ENCODE measurements around the gene MECR. TPM values are rescaled to one million over a fixed set of nuclear protein-coding genes. Genes with fewer than 3 reads are reported as not detected.

The MECR gene
- polyA plus RNA-seq, 1 experiment, result 35.6 TPM

- POLR2A ChIA-PET, result no interaction called here
- TF ChIP-seq CTCF (IDR thresholded peaks at IDR 0.05; ENCODE audit: insufficient read depth, low read depth, low read length), result no peak
- CTCF ChIA-PET, result no interaction called here
- Histone ChIP-seq H3K4me3 (ENCODE audit: low read depth, low read length) (no peak overlapping the region), H3K27me3 (ENCODE audit: control insufficient read depth, insufficient read depth, low read length) (no peaks in the 10 kb centered on the region), H3K36me3 (ENCODE audit: control insufficient read depth, insufficient read depth, low read length) (peaks cover 6% of the 10 kb centered on the region)
- DNase-seq (ENCODE audit: low read depth), result no peak
Observed at GRCh38 chr1:29190718-29191117, 40.0 kb downstream of the MECR start.

DNA sequence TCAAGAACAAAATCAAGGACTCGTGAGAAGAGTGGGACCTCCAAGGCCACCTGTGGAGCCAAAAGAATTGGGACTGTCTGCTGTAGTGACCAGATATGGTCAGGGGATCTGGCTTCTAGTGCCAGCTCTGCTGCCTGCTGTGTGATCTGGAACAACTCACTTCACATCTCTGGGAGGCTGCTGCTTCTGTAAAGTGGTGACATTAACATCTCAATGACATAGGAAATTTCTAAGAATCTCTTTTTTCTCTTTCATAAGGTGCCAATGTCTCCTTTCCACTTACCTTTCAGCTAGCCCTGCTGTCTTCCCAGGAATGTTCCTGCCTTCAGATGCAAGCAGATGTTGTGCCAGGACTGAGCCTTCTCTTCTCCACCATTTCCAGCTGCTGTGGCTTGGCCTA lies 44.0 kb downstream of the MECR start:
- DNase-seq (ENCODE audit: low read depth), result no peak
- no peak overlapping the region for H3K4me3 ChIP-seq (ENCODE audit: low read depth, low read length)
- TF ChIP-seq CTCF (IDR thresholded peaks at IDR 0.05; ENCODE audit: insufficient read depth, low read depth, low read length), result no peak
- ChIA-PET POLR2A (no interaction called here), CTCF (interaction anchor here (1.0 to 1.6 kb wide), 3 partner anchors 10 to 310 kb away, joined by 3 to 5 read pairs (median 4); no protein-coding TSS in a partner anchor)
- no peaks in the 10 kb centered on the region for H3K36me3 ChIP-seq (ENCODE audit: control insufficient read depth, insufficient read depth, low read length)
- no peaks in the 10 kb centered on the region for H3K27me3 ChIP-seq (ENCODE audit: control insufficient read depth, insufficient read depth, low read length)

GRCh38 chr1:29186252-29186651 lies 44.5 kb downstream of the MECR start:
- Histone ChIP-seq H3K4me3 (ENCODE audit: low read depth, low read length) (no peak overlapping the region), H3K36me3 (ENCODE audit: control insufficient read depth, insufficient read depth, low read length) (no peaks in the 10 kb centered on the region), H3K27me3 (ENCODE audit: control insufficient read depth, insufficient read depth, low read length) (no peaks in the 10 kb centered on the region)
- TF ChIP-seq CTCF (IDR thresholded peaks at IDR 0.05; ENCODE audit: insufficient read depth, low read depth, low read length), result no peak
- ChIA-PET POLR2A (no interaction called here), CTCF (interaction anchor here (1.3 to 1.6 kb wide), 2 partner anchors 11 to 16 kb away, joined by 4 to 5 read pairs; no protein-coding TSS in a partner anchor)
- DNase-seq (ENCODE audit: low read depth), result no peak

DNA sequence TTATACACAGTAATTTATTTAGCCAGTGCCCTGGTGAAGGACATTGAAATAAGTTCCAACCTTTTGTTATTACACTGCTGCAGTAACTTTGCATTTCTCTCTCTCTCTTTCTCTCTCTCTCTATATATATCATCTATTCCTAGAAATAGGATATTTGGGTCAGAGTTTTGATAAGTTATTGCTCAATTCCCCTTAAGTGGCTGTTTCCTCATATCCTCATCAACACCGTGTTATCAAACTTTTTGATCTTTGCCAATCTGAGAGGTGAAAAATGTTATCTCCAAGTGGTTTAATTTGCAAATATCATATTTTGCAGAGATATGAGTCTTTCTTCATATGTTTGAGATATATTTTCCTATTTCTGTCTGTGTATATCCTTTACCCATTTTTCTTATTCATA lies 47.4 kb downstream of the MECR start:
- no peaks in the 10 kb centered on the region for H3K27me3 ChIP-seq (ENCODE audit: control insufficient read depth, insufficient read depth, low read length)
- CTCF ChIA-PET, result interaction anchor here (0.5 to 4.8 kb wide), 3 partner anchors 13 to 22 kb away, joined by 3 to 33 read pairs (median 27); no protein-coding TSS in a partner anchor
- DNase-seq (ENCODE audit: low read depth), result no peak
- no peak overlapping the region for H3K4me3 ChIP-seq (ENCODE audit: low read depth, low read length)
- TF ChIP-seq CTCF (IDR thresholded peaks at IDR 0.05; ENCODE audit: insufficient read depth, low read depth, low read length), result no peak
- no peaks in the 10 kb centered on the region for H3K36me3 ChIP-seq (ENCODE audit: control insufficient read depth, insufficient read depth, low read length)
- POLR2A ChIA-PET, result no interaction called here

DNA sequence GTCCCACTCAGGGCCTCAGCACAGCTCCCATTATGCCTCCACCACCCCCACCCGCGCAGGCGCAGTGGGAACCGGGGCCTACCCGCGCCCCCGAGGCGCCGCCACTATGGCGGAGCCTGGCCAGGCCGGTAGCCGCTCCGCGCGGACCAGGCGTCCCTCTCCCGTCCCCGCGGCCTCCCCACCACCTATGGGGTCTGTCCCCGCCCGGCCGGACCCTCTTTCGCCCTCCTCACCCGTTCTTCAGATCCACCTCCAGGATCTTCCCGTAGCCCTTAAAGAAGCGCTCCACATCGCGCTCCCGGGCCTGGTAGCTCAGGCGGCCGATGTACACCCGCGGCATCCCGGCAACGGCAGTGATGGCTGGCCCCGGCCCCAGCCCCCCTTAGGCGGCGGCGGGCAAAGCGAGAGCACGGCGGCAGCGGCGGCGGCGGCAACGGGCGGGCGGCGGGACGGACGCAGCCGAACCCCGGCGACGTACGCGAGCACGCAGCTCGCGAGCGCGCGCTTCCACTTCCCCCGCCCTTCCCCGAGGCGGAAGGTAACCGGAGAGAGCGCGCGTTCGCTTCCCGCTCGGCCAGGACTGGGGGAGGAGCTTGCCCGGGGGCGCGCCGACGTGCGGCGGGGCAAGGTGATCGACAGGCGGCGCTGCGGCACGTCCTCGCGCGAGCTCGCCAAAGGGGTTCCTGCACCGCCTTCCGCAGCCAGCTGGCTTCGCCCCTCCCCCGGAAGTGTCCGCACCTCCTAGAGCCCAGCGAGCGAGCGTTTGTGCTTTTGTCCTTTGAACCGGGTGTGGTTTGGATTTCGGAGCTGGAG lies 49.1 kb downstream of the MECR start, which contains the start of gene SRSF4:
SRSF4 (minus strand) TSS at position 488 of the 813 bp plus-strand sequence; CDS start at position 340, 148 bp downstream.
- Histone ChIP-seq H3K4me3 (ENCODE audit: low read depth, low read length) (peak within 1 kb of the TSS; percentile 95), H3K36me3 (ENCODE audit: control insufficient read depth, insufficient read depth, low read length) (no peaks in the 10 kb centered on the region), H3K27me3 (ENCODE audit: control insufficient read depth, insufficient read depth, low read length) (no peaks in the 10 kb centered on the region)
- ChIA-PET CTCF (interaction anchor here (0.7 to 4.8 kb wide), 13 partner anchors 10 to 304 kb away, joined by 3 to 33 read pairs (median 4); no protein-coding TSS in a partner anchor), POLR2A (interaction anchor here (0.5 to 1.8 kb wide), 8 partner anchors 21 to 538 kb away, joined by 3 to 9 read pairs (median 4); no protein-coding TSS in a partner anchor)
- peak; percentile 57 for TF ChIP-seq CTCF (IDR thresholded peaks at IDR 0.05; ENCODE audit: insufficient read depth, low read depth, low read length)
- DNase-seq (ENCODE audit: low read depth), result peak; percentile 92
